C4-2B (cell line): ENCODE results near the gene RASGEF1C.

ENCODE experiments used
- H3K27ac ChIP-seq: fragments of 450-650 bp; 2 replicates; pipeline ENCODE4 v1.5.1; 2017
- ZFX ChIP-seq: fragments of 450-650 bp; IDR thresholded peaks from 2 replicates; pipeline ENCODE4 v1.6.1; 2017
- TF ChIP-seq, protein P1 (sequence below): fragments of 450-650 bp; conservative IDR thresholded peaks from 2 replicates; pipeline ENCODE4 v1.5.1; 2017; ENCODE audit warnings: mild to moderate bottlenecking

RASGEF1C gene

DNA sequence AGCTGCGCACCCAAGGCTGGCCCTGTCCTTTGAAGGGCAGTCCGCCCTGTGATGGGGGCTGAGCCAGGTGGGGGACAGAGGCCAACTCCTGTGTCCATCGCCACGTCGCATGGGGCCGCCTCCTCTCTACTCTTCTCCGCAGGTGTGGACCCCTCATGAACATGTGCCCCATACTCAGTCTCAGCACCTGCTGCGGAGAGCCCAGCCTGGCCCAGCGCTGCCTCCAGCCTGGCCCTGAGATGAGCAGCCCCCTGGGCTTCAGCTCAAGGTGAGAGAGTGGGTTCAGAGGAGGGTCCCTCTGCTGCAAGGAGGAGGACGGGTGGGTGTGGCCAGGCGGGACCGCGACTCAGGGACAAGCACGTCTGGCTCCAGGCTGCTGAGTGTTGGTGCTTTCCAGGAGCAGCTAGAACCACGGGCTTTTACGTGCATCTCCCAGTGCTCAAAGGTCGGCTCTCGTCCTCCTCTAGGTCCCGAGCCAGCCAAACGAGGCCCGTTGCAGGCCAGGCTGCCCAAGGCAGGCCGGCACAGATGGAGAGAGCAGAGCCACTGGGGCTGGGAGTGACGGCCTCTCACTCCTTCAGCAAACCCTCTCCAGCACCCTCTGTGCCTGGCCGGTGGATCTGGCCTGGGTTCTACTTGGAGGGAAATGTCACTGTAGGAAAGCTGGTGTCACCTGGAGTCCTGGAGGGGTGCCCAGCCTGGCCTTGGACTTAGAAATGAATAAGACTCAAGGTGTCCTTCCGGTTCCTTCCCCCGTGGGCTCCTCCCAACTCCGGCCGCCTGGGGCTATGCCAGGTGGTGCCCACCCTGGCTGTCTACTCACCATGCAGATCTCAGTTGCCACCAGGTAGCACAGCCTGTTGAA, 88.5 kb downstream of the RASGEF1C start:
- no peak for TF ChIP-seq ZFX
- TF ChIP-seq, protein P1, sequence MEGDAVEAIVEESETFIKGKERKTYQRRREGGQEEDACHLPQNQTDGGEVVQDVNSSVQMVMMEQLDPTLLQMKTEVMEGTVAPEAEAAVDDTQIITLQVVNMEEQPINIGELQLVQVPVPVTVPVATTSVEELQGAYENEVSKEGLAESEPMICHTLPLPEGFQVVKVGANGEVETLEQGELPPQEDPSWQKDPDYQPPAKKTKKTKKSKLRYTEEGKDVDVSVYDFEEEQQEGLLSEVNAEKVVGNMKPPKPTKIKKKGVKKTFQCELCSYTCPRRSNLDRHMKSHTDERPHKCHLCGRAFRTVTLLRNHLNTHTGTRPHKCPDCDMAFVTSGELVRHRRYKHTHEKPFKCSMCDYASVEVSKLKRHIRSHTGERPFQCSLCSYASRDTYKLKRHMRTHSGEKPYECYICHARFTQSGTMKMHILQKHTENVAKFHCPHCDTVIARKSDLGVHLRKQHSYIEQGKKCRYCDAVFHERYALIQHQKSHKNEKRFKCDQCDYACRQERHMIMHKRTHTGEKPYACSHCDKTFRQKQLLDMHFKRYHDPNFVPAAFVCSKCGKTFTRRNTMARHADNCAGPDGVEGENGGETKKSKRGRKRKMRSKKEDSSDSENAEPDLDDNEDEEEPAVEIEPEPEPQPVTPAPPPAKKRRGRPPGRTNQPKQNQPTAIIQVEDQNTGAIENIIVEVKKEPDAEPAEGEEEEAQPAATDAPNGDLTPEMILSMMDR = no peak
- H3K27ac ChIP-seq = no peak overlapping the region

DNA sequence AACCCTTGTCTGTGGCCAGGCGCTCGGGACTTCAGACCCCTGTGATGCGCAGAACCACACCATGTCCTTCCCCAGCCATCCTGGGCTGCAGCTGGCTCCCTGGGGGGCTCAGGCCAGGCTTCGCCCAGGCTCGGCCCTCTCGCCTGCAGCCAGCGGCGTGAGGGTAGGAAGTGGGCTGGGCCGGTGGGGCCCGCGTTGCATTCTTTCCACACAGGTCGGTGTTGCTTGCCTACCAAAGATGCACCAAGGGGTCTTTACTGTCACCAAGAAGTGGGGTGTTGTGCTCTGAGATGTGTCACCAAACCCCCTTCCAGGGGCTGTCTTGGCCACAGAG, 89.1 kb downstream of the RASGEF1C start:
- no peak overlapping the region for H3K27ac ChIP-seq
- TF ChIP-seq ZFX = no peak
- TF ChIP-seq, protein P1 = no peak

DNA sequence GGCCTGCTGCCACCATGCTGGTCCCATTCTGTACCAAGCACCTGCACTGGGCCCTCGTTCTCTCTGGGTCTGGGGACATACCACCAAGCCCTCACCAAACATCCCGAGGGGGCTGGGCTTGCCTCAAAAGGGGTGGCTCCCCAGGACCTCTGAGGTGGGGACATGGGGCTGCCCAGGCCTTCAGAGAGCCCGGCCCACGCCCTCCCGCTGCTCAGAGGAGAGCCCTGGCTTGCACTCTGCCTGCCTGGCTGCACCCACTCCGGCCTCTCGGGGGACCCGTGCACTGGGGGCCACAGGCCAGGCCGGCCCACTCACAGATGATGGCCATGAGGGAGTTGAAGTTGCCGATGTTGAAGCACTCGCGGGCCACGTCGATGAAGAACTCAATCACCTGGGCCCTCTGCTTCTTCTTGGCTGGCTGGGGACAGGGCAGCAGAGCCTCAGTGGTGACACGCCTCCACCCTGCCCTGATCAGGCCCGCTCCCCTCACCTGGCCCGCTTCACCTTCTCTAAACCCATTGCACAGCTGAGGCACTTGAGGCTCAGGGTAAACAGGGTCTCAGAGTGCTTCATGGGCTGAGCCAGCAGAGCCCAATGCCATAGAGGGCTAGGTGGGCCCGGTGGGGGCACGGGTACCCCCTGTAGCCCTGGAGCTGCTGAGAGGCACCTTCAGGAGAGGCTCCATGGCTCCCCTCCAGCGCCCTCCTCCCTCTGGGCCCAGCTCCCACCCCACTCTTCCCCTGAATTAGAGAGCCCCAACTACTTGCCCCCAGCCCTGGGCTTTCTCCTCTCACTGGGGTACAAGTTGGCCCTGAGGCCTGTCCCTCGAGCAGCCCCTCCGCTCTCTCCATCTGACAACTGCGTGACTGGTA, 89.7 kb downstream of the RASGEF1C start:
- TF ChIP-seq, protein P1 = no peak
- TF ChIP-seq ZFX = no peak
- no peak overlapping the region for H3K27ac ChIP-seq

DNA sequence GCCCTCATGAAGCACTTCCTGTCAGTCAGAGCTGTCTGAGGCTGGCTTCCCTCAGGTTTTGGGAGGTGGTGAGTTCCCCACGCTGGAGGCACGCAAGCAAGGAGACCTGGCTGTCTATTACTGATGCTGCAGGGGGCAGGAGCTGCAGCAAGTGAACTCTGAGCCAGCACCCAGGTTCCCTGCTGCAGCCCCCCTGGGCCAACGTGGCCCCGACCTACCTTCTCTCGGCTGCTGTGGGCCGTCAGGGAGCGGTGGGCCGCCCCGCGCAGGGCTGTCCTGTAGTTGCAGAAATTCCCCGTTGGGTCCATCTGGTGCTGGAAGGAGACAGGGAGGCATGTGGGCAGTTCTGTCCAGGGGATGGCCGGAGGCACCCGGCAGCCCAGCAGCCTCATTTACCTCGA, 90.6 kb downstream of the RASGEF1C start:
- H3K27ac ChIP-seq = no peak overlapping the region

DNA sequence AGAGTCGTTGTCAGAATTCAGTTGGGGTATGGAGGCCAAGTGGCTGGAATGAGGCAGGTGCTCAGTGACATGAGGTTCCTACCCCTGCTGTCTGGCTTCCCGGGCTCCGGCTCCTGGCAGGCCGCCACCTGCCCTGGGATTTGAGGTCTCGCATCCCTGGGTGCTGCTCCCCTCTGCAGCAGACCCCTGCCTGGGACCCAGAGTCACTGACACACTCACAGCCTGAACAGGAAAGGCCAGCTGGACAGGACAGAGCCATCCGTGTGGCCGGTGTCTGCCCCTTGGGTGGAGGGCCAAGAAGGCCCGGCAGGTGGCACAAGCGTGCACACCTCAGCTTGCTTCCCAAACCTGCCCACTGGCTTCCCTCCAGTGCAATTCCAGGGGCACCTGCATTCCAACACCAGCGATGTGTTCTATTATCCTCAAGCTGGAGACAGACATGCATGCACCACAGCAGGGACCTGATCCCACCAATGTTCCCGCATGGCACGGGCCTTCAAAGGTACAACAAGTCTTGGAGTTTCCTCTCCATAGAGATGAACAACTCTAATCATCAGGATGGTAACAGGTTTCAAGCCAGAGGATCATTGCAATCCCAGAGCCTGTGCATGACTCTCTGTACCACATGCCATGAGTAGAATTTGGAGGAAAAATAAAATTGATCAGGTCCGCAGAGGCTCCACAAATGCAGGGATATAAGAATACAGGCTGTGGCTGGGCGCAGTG, 91.8 kb downstream of the RASGEF1C start:
- H3K27ac ChIP-seq = no peak overlapping the region

More for the DNA sequence above, 90.6 kb downstream of the RASGEF1C start:
- no peak for TF ChIP-seq ZFX
- TF ChIP-seq, protein P1 = no peak

DNA sequence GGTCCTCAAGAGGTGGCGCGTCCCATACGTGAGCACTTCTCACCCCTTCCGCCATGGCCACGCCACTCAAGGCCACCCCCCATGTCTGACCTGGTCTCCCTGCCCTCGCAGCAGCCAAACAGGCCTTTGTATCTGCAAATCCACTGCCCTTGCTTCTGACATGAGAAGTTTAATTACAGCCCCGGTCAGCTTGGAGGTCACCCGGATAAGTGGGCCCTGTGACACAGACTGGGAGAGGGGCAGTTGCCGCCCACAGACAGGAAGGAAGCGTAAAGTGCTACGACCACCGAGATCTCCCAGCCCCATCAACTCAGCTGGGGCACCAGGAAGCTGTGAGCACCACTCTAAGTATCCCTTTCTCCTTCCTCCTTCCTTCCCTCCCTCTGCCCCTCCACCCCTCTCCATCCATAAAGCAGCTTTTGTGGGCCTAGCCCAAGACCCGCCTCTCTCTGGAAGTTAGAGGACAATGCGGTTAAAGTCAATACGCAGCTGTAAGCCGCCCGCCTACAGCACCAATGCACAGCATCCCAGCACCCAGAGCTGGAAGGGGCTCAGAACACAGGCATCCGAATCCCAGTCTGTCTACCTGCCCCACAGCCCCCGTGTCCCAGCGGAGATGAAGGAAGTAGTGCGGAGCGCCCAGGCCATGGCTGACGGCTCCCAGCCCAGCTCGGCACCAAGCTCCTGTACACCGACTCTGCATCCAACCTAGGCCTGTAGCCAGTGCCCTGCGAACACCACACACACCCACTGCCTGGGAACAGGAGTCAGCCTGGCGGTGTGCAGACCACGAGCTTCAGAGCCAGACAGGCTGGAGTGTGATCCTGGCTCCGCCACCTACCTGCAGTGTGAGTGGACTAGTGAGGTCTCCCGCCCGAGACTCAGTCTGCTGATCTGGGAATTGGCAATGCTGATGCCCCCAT, 92.7 kb downstream of the RASGEF1C start:
- H3K27ac ChIP-seq = no peak overlapping the region
- no peak for TF ChIP-seq ZFX
- TF ChIP-seq, protein P1 = no peak

More for the DNA sequence above, 91.8 kb downstream of the RASGEF1C start:
- TF ChIP-seq, protein P1 = peak; percentile 91
- TF ChIP-seq ZFX = no peak
